Fibroblast of lung (primary cell): Measurements from ENCODE around the gene TRIM46.

ENCODE experiments used
- EZH2 ChIP-seq: IDR thresholded peaks from 2 replicates; pipeline ENCODE4 v1.5.1; 2012; ENCODE audit warnings: low read length, control low read depth, mild to moderate bottlenecking; ENCODE audit errors: missing control alignments
- TF ChIP-seq, protein P1 (sequence below), 2 donors: IDR thresholded peaks in 1 of 2; conservative IDR thresholded peaks in 1 of 2; 1 replicate in 1 of 2; 2 replicates in 1 of 2; pipeline ENCODE4 v1.5.1; 2011 to 2012; ENCODE audit warnings: low read length in 2 of 2, control low read depth in 1 of 2, inconsistent platforms in 1 of 2, low read depth in 1 of 2, mild to moderate bottlenecking in 1 of 2

DNA sequence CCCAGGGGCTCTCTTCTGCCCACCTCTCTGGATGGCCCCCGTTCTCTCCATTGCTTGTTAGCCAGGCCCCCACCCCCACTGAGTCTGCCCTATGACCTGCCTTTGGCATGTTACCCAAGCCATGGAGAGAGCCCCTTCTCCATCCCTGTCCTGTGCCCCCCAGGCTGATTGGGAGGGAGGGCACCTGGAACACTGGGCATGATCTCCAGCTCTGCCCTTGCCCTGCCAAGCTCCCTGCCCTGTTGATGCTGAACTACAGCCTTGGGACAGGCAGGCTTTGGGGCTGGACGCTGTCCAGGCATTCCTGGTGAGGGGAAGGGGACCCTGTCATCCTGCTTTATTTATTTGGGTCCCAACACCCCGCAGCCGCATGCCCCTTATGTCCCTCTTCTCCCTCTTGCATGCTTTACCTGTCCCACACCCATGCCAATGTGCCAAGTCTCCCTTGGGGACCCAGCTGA is 10.7 kb downstream of the TRIM46 start:
- TF ChIP-seq, protein P1, sequence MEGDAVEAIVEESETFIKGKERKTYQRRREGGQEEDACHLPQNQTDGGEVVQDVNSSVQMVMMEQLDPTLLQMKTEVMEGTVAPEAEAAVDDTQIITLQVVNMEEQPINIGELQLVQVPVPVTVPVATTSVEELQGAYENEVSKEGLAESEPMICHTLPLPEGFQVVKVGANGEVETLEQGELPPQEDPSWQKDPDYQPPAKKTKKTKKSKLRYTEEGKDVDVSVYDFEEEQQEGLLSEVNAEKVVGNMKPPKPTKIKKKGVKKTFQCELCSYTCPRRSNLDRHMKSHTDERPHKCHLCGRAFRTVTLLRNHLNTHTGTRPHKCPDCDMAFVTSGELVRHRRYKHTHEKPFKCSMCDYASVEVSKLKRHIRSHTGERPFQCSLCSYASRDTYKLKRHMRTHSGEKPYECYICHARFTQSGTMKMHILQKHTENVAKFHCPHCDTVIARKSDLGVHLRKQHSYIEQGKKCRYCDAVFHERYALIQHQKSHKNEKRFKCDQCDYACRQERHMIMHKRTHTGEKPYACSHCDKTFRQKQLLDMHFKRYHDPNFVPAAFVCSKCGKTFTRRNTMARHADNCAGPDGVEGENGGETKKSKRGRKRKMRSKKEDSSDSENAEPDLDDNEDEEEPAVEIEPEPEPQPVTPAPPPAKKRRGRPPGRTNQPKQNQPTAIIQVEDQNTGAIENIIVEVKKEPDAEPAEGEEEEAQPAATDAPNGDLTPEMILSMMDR (conservative IDR thresholded peaks at IDR 0.05 in 1 of 2, IDR thresholded peaks at IDR 0.05 in 1 of 2; ENCODE audit: low read depth in 1 of 2, low read length in 2 of 2): no peak
- no peak for TF ChIP-seq EZH2
